SK-N-SH (cell line): ENCODE measurements around the gene SNAP29. TPM values are rescaled to one million over a fixed set of nuclear protein-coding genes. Genes with fewer than 3 reads are reported as not detected.

ENCODE experiments used
- CTCF ChIA-PET: fragments of 300-600, 350-600 bp; formaldehyde crosslinking; extraction: SDS; loops from one replicate; lab custom pipeline; 2021; lab: Yijun Ruan, JAX
- POLR2A ChIA-PET: fragments of 350-600 bp; sonication (Branson Sonifier 250); formaldehyde crosslinking; extraction: SDS; loops from one replicate; lab custom pipeline; 2020; ENCODE audit warnings: antibody characterized with exemption, inconsistent platforms; lab: Yijun Ruan, JAX
- DNase-seq: peaks from one replicate; pipeline ENCODE4 v3.0.0; 2012
- H2AFZ ChIP-seq: fragments of 200-600 bp; sonication (generic); 2 replicates; pipeline ENCODE4 v1.8.1; 2016; ENCODE audit warnings: antibody characterized with exemption, mild to moderate bottlenecking, low read depth
- H3F3A ChIP-seq: fragments of 200-600 bp; sonication (generic); replicated peaks from 2 replicates; pipeline ENCODE3; 2016; ENCODE audit warnings: antibody characterized with exemption, mild to moderate bottlenecking; ENCODE audit not compliant: insufficient read depth
- H3K27ac ChIP-seq, 2 experiments: fragments of 200-500 bp in 1 of 2; fragments of 200-600 bp in 1 of 2; sonication (Bioruptor generic) in 1 of 2; sonication (generic), shearing (Covaris generic) in 1 of 2; 2 replicates each; pipeline versions ENCODE4 v1.5.1 to v1.6.1; 2014 to 2016; ENCODE audit warnings: low read depth in 2 of 2, inconsistent platforms in 1 of 2, low read length in 1 of 2, mild to moderate bottlenecking in 1 of 2, mixed read lengths in 1 of 2
- H3K27me3 ChIP-seq: fragments of 200-600 bp; sonication (generic), shearing (Covaris generic); 2 replicates; pipeline ENCODE4 v1.6.1; 2016; ENCODE audit warnings: mixed run types; ENCODE audit not compliant: insufficient read depth
- H3K36me3 ChIP-seq, 2 experiments: fragments of 200-500 bp in 1 of 2; fragments of 200-600 bp in 1 of 2; sonication (Bioruptor generic) in 1 of 2; sonication (generic) in 1 of 2; replicated peaks in 1 of 2; 2 replicates each; pipeline versions ENCODE3 to v1.5.1; 2014 to 2016; ENCODE audit warnings: low read length in 1 of 2, mild to moderate bottlenecking in 1 of 2; ENCODE audit not compliant: insufficient read depth in 2 of 2, control insufficient read depth in 1 of 2
- H3K4me1 ChIP-seq, 2 experiments: fragments of 200-500 bp in 1 of 2; fragments of 200-600 bp in 1 of 2; sonication (Bioruptor generic) in 1 of 2; sonication (generic), shearing (Covaris generic) in 1 of 2; 2 replicates each; pipeline versions ENCODE4 v1.5.1 to v1.6.1; 2014 to 2016; ENCODE audit warnings: low read depth in 1 of 2, low read length in 1 of 2, mixed run types in 1 of 2; ENCODE audit not compliant: insufficient read depth in 2 of 2, control insufficient read depth in 1 of 2
- H3K4me2 ChIP-seq: fragments of 200-600 bp; sonication (generic), shearing (Covaris generic); 2 replicates; pipeline ENCODE4 v1.6.1; 2017; ENCODE audit warnings: mixed run types
- H3K4me3 ChIP-seq, 2 experiments: fragments of 200-500 bp in 1 of 2; fragments of 200-600 bp in 1 of 2; sonication (Bioruptor generic) in 1 of 2; sonication (generic), shearing (Covaris generic) in 1 of 2; 2 replicates each; pipeline versions ENCODE4 v1.5.1 to v1.8.1; 2014 to 2016; ENCODE audit warnings: low read depth in 2 of 2, inconsistent platforms in 1 of 2, low read length in 1 of 2, mild to moderate bottlenecking in 1 of 2, mixed read lengths in 1 of 2, moderate library complexity in 1 of 2
- H3K79me2 ChIP-seq: fragments of 200-600 bp; sonication (generic); 2 replicates; pipeline ENCODE4 v1.8.1; 2017; ENCODE audit warnings: mild to moderate bottlenecking; ENCODE audit not compliant: insufficient read depth
- H3K9ac ChIP-seq: fragments of 200-600 bp; sonication (generic); 2 replicates; pipeline ENCODE4 v1.6.1; 2017; ENCODE audit warnings: mixed run types
- H3K9me2 ChIP-seq: fragments of 200-600 bp; sonication (generic); 2 replicates; pipeline ENCODE4 v1.6.1; 2017; ENCODE audit warnings: mixed run types
- H3K9me3 ChIP-seq: fragments of 200-600 bp; sonication (generic); 2 replicates; pipeline ENCODE4 v1.6.1; 2017; ENCODE audit warnings: mixed run types, mild to moderate bottlenecking, moderate library complexity
- H4K20me1 ChIP-seq: fragments of 200-600 bp; sonication (generic); 2 replicates; pipeline ENCODE4 v1.6.1; 2017; ENCODE audit warnings: mild to moderate bottlenecking, mixed run types; ENCODE audit not compliant: insufficient read depth
- CHD2 ChIP-seq: fragments of 150-350 bp; IDR thresholded peaks from 2 replicates; pipeline ENCODE4 v1.6.1; 2018; ENCODE audit warnings: low read length; ENCODE audit not compliant: partially characterized antibody
- EP300 ChIP-seq, 2 experiments: IDR thresholded peaks; 2 replicates each; pipeline versions ENCODE4 v1.4.0 to v1.6.1; 2012; ENCODE audit warnings: borderline replicate concordance in 1 of 2, low read depth in 1 of 2, low read length in 1 of 2
- FOXJ3 ChIP-seq: sonication (generic); formaldehyde crosslinking; IDR thresholded peaks from 2 replicates; pipeline ENCODE4 v1.5.1; 2020; ENCODE audit warnings: mild to moderate bottlenecking, missing genetic modification reagents
- GATA2 ChIP-seq: sonication (generic); formaldehyde crosslinking; IDR thresholded peaks from 2 replicates; pipeline ENCODE4 v1.5.0; 2020; ENCODE audit warnings: mild to moderate bottlenecking, missing genetic modification reagents
- JUND ChIP-seq: IDR thresholded peaks from 2 replicates; pipeline ENCODE4 v1.4.0; 2012
- MXI1 ChIP-seq: IDR thresholded peaks from 2 replicates; pipeline ENCODE4 v1.6.1; 2012; ENCODE audit warnings: mild to moderate bottlenecking, low read depth, low read length, improper control_type of control experiment
- RCOR1 ChIP-seq: fragments of 150-350 bp; IDR thresholded peaks from 2 replicates; pipeline ENCODE4 v1.6.1; 2017; ENCODE audit warnings: antibody characterized with exemption, low read length
- TAF1 ChIP-seq: IDR thresholded peaks from 2 replicates; pipeline ENCODE4 v1.6.1; 2012; ENCODE audit warnings: low read depth, mild to moderate bottlenecking, low read length, moderate library complexity, borderline replicate concordance
- WGBS: methylation state at CpG from one replicate; pipeline ENCODE4 v1.1.6; 2017; ENCODE audit warnings: low lambda C conversion rate; 5-methylcytosine and 5-hydroxymethylcytosine counted together
- polyA plus RNA-seq, 3 experiments: library from polyadenylated mRNA; depleted of rRNA; stranded (reverse); fragments of >200 nt; gene quantifications; 2 replicates each; pipeline ENCODE4 v1.2.3, GENCODE V29; 2012
- TF ChIP-seq, protein P1 (sequence below): IDR thresholded peaks from 2 replicates; pipeline ENCODE4 v1.6.1; 2012; ENCODE audit warnings: mild to moderate bottlenecking, low read depth, low read length, moderate library complexity
- TF ChIP-seq, protein P2 (sequence below): fragments of 150-350 bp; IDR thresholded peaks from 2 replicates; pipeline ENCODE4 v1.6.1; 2016; ENCODE audit warnings: mild to moderate bottlenecking, low read depth, low read length

Gene SNAP29
- polyA plus RNA-seq, 1 of the 3 experiments (the other 2 are of a cell fraction): 37.3 TPM

DNA sequence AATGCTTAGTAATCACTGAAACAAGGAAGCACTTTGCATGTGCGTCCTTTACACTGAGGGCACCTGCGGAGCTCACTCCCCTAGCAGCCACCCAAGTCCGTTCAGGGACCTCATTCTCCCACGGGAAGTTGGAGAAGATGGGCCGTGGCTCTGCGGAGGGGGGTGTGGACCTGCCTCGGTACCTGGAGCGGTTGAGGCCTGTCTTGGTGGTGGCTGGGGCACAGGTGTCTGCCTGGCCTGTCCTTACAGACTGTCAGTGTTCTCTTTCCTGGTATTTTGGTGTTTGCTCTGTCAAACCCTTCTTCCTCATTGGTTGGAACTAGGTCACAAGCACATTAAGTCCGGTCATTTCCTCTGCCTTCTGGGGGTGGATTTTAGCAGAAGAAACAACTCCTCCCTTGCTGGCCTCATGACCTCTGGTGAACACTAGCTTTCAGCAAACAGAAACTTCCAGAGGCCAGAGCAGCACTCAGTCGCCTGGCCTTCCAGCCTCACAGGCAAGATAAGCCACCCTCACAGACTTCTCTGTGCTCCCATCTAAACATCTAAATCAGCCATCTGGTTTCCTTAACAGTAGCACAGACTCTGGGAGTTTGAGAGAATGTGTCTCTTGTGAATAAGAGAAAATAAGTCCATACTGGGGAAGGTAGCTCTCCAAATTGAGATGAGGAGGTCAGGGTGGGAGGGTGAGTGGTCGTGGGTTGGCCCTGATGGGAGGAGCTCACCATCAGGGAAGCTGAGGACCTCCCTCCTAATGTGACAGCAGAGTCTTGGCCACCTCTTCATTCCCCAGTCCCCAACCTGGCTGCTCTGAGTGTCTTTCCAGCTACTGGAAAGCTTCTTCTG is 8.6 kb downstream of the SNAP29 start:
- Histone ChIP-seq H3K9me2 (no peaks in the 10 kb centered on the region), H3K4me2 (no peak overlapping the region), H3F3A (no peaks in the 10 kb centered on the region), H3K4me3 (no peak overlapping the region), H3K27me3 (no peaks in the 10 kb centered on the region), H3K9ac (no peak overlapping the region), H3K36me3 (peaks cover 17% of the 10 kb centered on the region in 2 experiments), H2AFZ (no peak overlapping the region), H4K20me1 (no peaks in the 10 kb centered on the region), H3K9me3 (no peaks in the 10 kb centered on the region), H3K4me1 (peaks cover 0 to 37% of the 10 kb centered on the region in 2 experiments; a peak in 2 of 4 replicates), H3K79me2 (peaks cover 4% of the 10 kb centered on the region; the same call in 1 of the 2 replicates), H3K27ac (peak overlapping the region in 1 of 2 experiments; percentile 94; a peak in 2 of 4 replicates)
- 67% methylated on average over 5 of the region's 11 CpGs for WGBS
- peak; percentile 71 for TF ChIP-seq CHD2
- TF ChIP-seq, protein P1, sequence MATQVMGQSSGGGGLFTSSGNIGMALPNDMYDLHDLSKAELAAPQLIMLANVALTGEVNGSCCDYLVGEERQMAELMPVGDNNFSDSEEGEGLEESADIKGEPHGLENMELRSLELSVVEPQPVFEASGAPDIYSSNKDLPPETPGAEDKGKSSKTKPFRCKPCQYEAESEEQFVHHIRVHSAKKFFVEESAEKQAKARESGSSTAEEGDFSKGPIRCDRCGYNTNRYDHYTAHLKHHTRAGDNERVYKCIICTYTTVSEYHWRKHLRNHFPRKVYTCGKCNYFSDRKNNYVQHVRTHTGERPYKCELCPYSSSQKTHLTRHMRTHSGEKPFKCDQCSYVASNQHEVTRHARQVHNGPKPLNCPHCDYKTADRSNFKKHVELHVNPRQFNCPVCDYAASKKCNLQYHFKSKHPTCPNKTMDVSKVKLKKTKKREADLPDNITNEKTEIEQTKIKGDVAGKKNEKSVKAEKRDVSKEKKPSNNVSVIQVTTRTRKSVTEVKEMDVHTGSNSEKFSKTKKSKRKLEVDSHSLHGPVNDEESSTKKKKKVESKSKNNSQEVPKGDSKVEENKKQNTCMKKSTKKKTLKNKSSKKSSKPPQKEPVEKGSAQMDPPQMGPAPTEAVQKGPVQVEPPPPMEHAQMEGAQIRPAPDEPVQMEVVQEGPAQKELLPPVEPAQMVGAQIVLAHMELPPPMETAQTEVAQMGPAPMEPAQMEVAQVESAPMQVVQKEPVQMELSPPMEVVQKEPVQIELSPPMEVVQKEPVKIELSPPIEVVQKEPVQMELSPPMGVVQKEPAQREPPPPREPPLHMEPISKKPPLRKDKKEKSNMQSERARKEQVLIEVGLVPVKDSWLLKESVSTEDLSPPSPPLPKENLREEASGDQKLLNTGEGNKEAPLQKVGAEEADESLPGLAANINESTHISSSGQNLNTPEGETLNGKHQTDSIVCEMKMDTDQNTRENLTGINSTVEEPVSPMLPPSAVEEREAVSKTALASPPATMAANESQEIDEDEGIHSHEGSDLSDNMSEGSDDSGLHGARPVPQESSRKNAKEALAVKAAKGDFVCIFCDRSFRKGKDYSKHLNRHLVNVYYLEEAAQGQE: no peak
- TF ChIP-seq MXI1: peak; percentile 69
- TF ChIP-seq TAF1: no peak
- no peak for TF ChIP-seq JUND
- TF ChIP-seq, protein P2, sequence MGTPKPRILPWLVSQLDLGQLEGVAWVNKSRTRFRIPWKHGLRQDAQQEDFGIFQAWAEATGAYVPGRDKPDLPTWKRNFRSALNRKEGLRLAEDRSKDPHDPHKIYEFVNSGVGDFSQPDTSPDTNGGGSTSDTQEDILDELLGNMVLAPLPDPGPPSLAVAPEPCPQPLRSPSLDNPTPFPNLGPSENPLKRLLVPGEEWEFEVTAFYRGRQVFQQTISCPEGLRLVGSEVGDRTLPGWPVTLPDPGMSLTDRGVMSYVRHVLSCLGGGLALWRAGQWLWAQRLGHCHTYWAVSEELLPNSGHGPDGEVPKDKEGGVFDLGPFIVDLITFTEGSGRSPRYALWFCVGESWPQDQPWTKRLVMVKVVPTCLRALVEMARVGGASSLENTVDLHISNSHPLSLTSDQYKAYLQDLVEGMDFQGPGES: no peak
- TF ChIP-seq EP300 (IDR thresholded peaks at IDR 0.05; ENCODE audit: borderline replicate concordance in 1 of 2, low read depth in 1 of 2, low read length in 1 of 2): peak in 1 of 2 experiments; percentile 73; a peak in 1 of 4 replicates
- 0 out of 2 replicates have a peak, but pooled peaks have one; percentile 12 for TF ChIP-seq FOXJ3 (CRISPR knock-in tag)
- peak; percentile 84 for TF ChIP-seq RCOR1
- TF ChIP-seq GATA2 (CRISPR knock-in tag): peak; percentile 87
- DNase-seq: peak; percentile 77
- CTCF ChIA-PET: interaction anchor here (0.9 to 4.7 kb wide), 7 partner anchors 12 to 64 kb away, joined by 3 to 16 read pairs (median 5); partner anchors contain the start of gene CRKL
- POLR2A ChIA-PET: interaction anchor here (0.6 to 2.6 kb wide), 2 partner anchors 13 to 18 kb away, joined by 3 to 15 read pairs; no protein-coding TSS in a partner anchor
